ENCODE results near the gene NFATC1. TPM values are rescaled to one million over a fixed set of nuclear protein-coding genes. Genes with fewer than 3 reads are reported as not detected.
A peak's percentile ranks its signal among the peaks of the same experiment; 100 is the strongest.

NFATC1 gene
- total and polyA plus RNA-seq, 2 experiments from 2014 or later: 7.5 to 9.8 TPM

- no peak for DNase-seq
- Histone ChIP-seq H2AFZ (no peak overlapping the region), H3K4me2 (ENCODE audit: unreplicated experiment) (no peak overlapping the region), H3K9me3 (ENCODE audit: low read depth) (no peaks in the 10 kb centered on the region), H3K36me3 (ENCODE audit: low read depth) (no peaks in the 10 kb centered on the region), H3F3A (ENCODE audit: insufficient read depth) (peaks cover 6% of the 10 kb centered on the region; the same call in 1 of the 2 replicates), H3K79me2 (ENCODE audit: insufficient read depth) (peaks cover 24% of the 10 kb centered on the region), H3K27ac (no peak overlapping the region), H3K9me2 (ENCODE audit: insufficient read depth) (no peaks in the 10 kb centered on the region), H3K9ac (no peak overlapping the region), H4K20me1 (ENCODE audit: insufficient read depth) (no peaks in the 10 kb centered on the region), H3K4me3 (no peak overlapping the region), H3K4me1 (ENCODE audit: insufficient read depth) (peaks cover 7% of the 10 kb centered on the region), H3K27me3 (replicated peaks; ENCODE audit: insufficient read depth) (no peaks in the 10 kb centered on the region)
- WGBS, 2 experiments (ENCODE audit: low coverage in 1 of 2, low lambda C conversion rate in 2 of 2, missing lambda C conversion rate in 2 of 2): 88 to 89% methylated on average over 16 of the region's 16 CpGs
- in situ Hi-C loops (cut with MboI): no loop called here
- TF ChIP-seq EZH2 (IDR thresholded peaks at IDR 0.05; ENCODE audit: insufficient read depth, poor library complexity, severe bottlenecking) (no peak), EZH2phosphoT487 (IDR thresholded peaks at IDR 0.05; ENCODE audit: insufficient read depth, low read depth) (no peak)
Observed at GRCh38 chr18:79402209-79402576, 6.5 kb downstream of the NFATC1 start.

GRCh38 chr18:79402977-79403722 is 7.4 kb downstream of the NFATC1 start:
- peak; percentile 86 for DNase-seq
- 0 out of 2 replicates have a peak overlapping the region, but pooled peaks have one; percentile 20 for H2AFZ ChIP-seq
- in situ Hi-C loops (cut with MboI): no loop called here

GRCh38 chr18:79403723-79404566 is 8.2 kb downstream of the NFATC1 start:
- Histone ChIP-seq H3F3A (ENCODE audit: insufficient read depth) (peaks cover 6% of the 10 kb centered on the region; the same call in 1 of the 2 replicates), H4K20me1 (ENCODE audit: insufficient read depth) (no peaks in the 10 kb centered on the region), H3K27me3 (replicated peaks; ENCODE audit: insufficient read depth) (no peaks in the 10 kb centered on the region), H3K9ac (peak overlapping the region; percentile 70), H3K4me2 (ENCODE audit: unreplicated experiment) (peak overlapping the region; percentile 59), H3K36me3 (ENCODE audit: low read depth) (no peaks in the 10 kb centered on the region), H3K9me2 (ENCODE audit: insufficient read depth) (no peaks in the 10 kb centered on the region), H3K4me1 (ENCODE audit: insufficient read depth) (peaks cover 7% of the 10 kb centered on the region), H3K4me3 (no peak overlapping the region), H2AFZ (0 out of 2 replicates have a peak overlapping the region, but pooled peaks have one; percentile 20), H3K27ac (peak overlapping the region; percentile 40), H3K79me2 (ENCODE audit: insufficient read depth) (peaks cover 24% of the 10 kb centered on the region), H3K9me3 (ENCODE audit: low read depth) (no peaks in the 10 kb centered on the region)
- no peak for TF ChIP-seq EZH2 (IDR thresholded peaks at IDR 0.05; ENCODE audit: insufficient read depth, poor library complexity, severe bottlenecking)
- no peak for TF ChIP-seq EZH2phosphoT487 (IDR thresholded peaks at IDR 0.05; ENCODE audit: insufficient read depth, low read depth)
- 42 to 45% methylated on average over 31 of the region's 31 CpGs for WGBS, 2 experiments (ENCODE audit: low coverage in 1 of 2, low lambda C conversion rate in 2 of 2, missing lambda C conversion rate in 2 of 2)
- in situ Hi-C loops (cut with MboI): no loop called here
- peak; percentile 50 for DNase-seq

More at GRCh38 chr18:79402977-79403722, 7.4 kb downstream of the NFATC1 start:
- no peaks in the 10 kb centered on the region for H4K20me1 ChIP-seq (ENCODE audit: insufficient read depth)
- H3K27me3 ChIP-seq (replicated peaks; ENCODE audit: insufficient read depth): no peaks in the 10 kb centered on the region
- no peaks in the 10 kb centered on the region for H3K9me2 ChIP-seq (ENCODE audit: insufficient read depth)
- peak overlapping the region; percentile 59 for H3K4me2 ChIP-seq (ENCODE audit: unreplicated experiment)
- peaks cover 7% of the 10 kb centered on the region for H3K4me1 ChIP-seq (ENCODE audit: insufficient read depth)
- H3K9ac ChIP-seq: peak overlapping the region; percentile 70
- peak overlapping the region; percentile 40 for H3K27ac ChIP-seq
- H3K9me3 ChIP-seq (ENCODE audit: low read depth): no peaks in the 10 kb centered on the region
- H3K36me3 ChIP-seq (ENCODE audit: low read depth): no peaks in the 10 kb centered on the region
- peaks cover 6% of the 10 kb centered on the region; the same call in 1 of the 2 replicates for H3F3A ChIP-seq (ENCODE audit: insufficient read depth)
- H3K4me3 ChIP-seq: 0 out of 2 replicates have a peak overlapping the region, but pooled peaks have one; percentile 8
- no peak for TF ChIP-seq EZH2phosphoT487 (IDR thresholded peaks at IDR 0.05; ENCODE audit: insufficient read depth, low read depth)
- TF ChIP-seq EZH2 (IDR thresholded peaks at IDR 0.05; ENCODE audit: insufficient read depth, poor library complexity, severe bottlenecking): no peak
- 36 to 39% methylated on average over 26 to 27 of the region's 27 CpGs for WGBS, 2 experiments (ENCODE audit: low coverage in 1 of 2, low lambda C conversion rate in 2 of 2, missing lambda C conversion rate in 2 of 2)
- H3K79me2 ChIP-seq (ENCODE audit: insufficient read depth): peaks cover 24% of the 10 kb centered on the region

GRCh38 chr18:79404567-79404910 is 8.8 kb downstream of the NFATC1 start:
- Histone ChIP-seq H3K9me3 (ENCODE audit: low read depth) (no peaks in the 10 kb centered on the region), H3K9ac (peak overlapping the region; percentile 70)
- peak; percentile 63 for DNase-seq

More at GRCh38 chr18:79404567-79404910, 8.8 kb downstream of the NFATC1 start:
- H3K9me2 ChIP-seq (ENCODE audit: insufficient read depth): no peaks in the 10 kb centered on the region
- 0 out of 2 replicates have a peak overlapping the region, but pooled peaks have one; percentile 12 for H2AFZ ChIP-seq
- no peaks in the 10 kb centered on the region for H3K27me3 ChIP-seq (replicated peaks; ENCODE audit: insufficient read depth)
- no peaks in the 10 kb centered on the region for H3K36me3 ChIP-seq (ENCODE audit: low read depth)
- no peaks in the 10 kb centered on the region for H4K20me1 ChIP-seq (ENCODE audit: insufficient read depth)
- no peak overlapping the region for H3K4me3 ChIP-seq
- TF ChIP-seq EZH2phosphoT487 (IDR thresholded peaks at IDR 0.05; ENCODE audit: insufficient read depth, low read depth): no peak
- TF ChIP-seq EZH2 (IDR thresholded peaks at IDR 0.05; ENCODE audit: insufficient read depth, poor library complexity, severe bottlenecking): no peak
- H3K4me1 ChIP-seq (ENCODE audit: insufficient read depth): peaks cover 7% of the 10 kb centered on the region
- H3F3A ChIP-seq (ENCODE audit: insufficient read depth): peaks cover 6% of the 10 kb centered on the region; the same call in 1 of the 2 replicates
- WGBS, 2 experiments (ENCODE audit: low coverage in 1 of 2, low lambda C conversion rate in 2 of 2, missing lambda C conversion rate in 2 of 2): 43 to 48% methylated on average over 12 of the region's 12 CpGs
- H3K4me2 ChIP-seq (ENCODE audit: unreplicated experiment): no peak overlapping the region
- H3K27ac ChIP-seq: no peak overlapping the region
- peaks cover 24% of the 10 kb centered on the region for H3K79me2 ChIP-seq (ENCODE audit: insufficient read depth)
- in situ Hi-C loops (cut with MboI): no loop called here
